Cardiac muscle cell (in vitro differentiated cells and primary cell): Measurements from ENCODE around the gene CDH4. TPM values are rescaled to one million over a fixed set of nuclear protein-coding genes. Genes with fewer than 3 reads are reported as not detected.

Experiments used
- DNase-seq, 2 donors: peaks; one replicate each; pipeline versions ENCODE4 v3.0.0 to v3.0.0-alpha.2; 2010 to 2017; ENCODE audit warnings: low read depth in 1 of 2, low spot score in 1 of 2
- H3K27ac ChIP-seq: fragments of 200-600 bp; sonication (generic); 2 replicates; pipeline ENCODE4 v1.5.1; 2016
- H3K27me3 ChIP-seq: fragments of 200-600 bp; sonication (generic); 2 replicates; pipeline ENCODE4 v1.6.0; 2016; ENCODE audit warnings: control low read depth
- H3K36me3 ChIP-seq: fragments of 200-600 bp; sonication (generic); 2 replicates; pipeline ENCODE4 v1.5.1; 2016; ENCODE audit warnings: control low read depth
- H3K4me1 ChIP-seq: fragments of 200-600 bp; sonication (generic); 2 replicates; pipeline ENCODE4 v1.8.1; 2017; ENCODE audit warnings: low read depth, mild to moderate bottlenecking, mixed run types
- H3K4me3 ChIP-seq: fragments of 200-600 bp; sonication (generic); 2 replicates; pipeline ENCODE4 v1.5.1; 2016; ENCODE audit warnings: mild to moderate bottlenecking
- H3K9me3 ChIP-seq: fragments of 200-600 bp; sonication (generic); 2 replicates; pipeline ENCODE4 v1.5.1; 2017; ENCODE audit warnings: low read depth, mild to moderate bottlenecking, control low read depth
- CTCF ChIP-seq: IDR thresholded peaks from 2 replicates; pipeline ENCODE4 v1.5.1; 2012; ENCODE audit warnings: low read depth, mild to moderate bottlenecking, low read length
- polyA plus RNA-seq: library from polyadenylated mRNA; unstranded; fragments of >200 nt; fragmentation: Nextera tagmentation; extraction: Ambion mirVana; gene quantifications from 2 replicates; pipeline ENCODE4 v1.2.1, GENCODE V29; 2016
- total RNA-seq: library from RNA; depleted of rRNA; stranded (reverse); fragments of >200 nt; gene quantifications from 2 replicates; pipeline ENCODE4 v1.2.3, GENCODE V29; 2016

CDH4 gene
- total and polyA plus RNA-seq, 2 experiments from 2014 or later, result 0.43 to 0.80 TPM

GRCh38 chr20:61426352-61426751, 174.3 kb downstream of the CDH4 start:
- H3K27me3 ChIP-seq, result no peaks in the 10 kb centered on the region
- no peak overlapping the region for H3K27ac ChIP-seq
- no peak for TF ChIP-seq CTCF
- no peaks in the 10 kb centered on the region for H3K36me3 ChIP-seq
- no peak overlapping the region for H3K4me3 ChIP-seq
- no peaks in the 10 kb centered on the region for H3K9me3 ChIP-seq
- H3K4me1 ChIP-seq, result no peaks in the 10 kb centered on the region
- no peak for DNase-seq

- no peak for TF ChIP-seq CTCF
- no peaks in the 10 kb centered on the region for H3K27me3 ChIP-seq
- peaks cover under 1% of the 10 kb centered on the region for H3K4me1 ChIP-seq
- DNase-seq, result no peak
- no peak overlapping the region for H3K27ac ChIP-seq
- H3K36me3 ChIP-seq, result no peaks in the 10 kb centered on the region
- no peak overlapping the region for H3K4me3 ChIP-seq
- no peaks in the 10 kb centered on the region for H3K9me3 ChIP-seq
Observed at GRCh38 chr20:61429458-61430227, 177.6 kb downstream of the CDH4 start.

GRCh38 chr20:61430228-61430624, 178.2 kb downstream of the CDH4 start:
- no peak for DNase-seq
- Histone ChIP-seq H3K36me3 (no peaks in the 10 kb centered on the region), H3K4me3 (no peak overlapping the region), H3K27me3 (no peaks in the 10 kb centered on the region), H3K4me1 (peaks cover 4% of the 10 kb centered on the region), H3K9me3 (no peaks in the 10 kb centered on the region), H3K27ac (no peak overlapping the region)
- TF ChIP-seq CTCF, result no peak

- TF ChIP-seq CTCF, result no peak
- Histone ChIP-seq H3K27me3 (no peaks in the 10 kb centered on the region), H3K4me1 (peaks cover 9% of the 10 kb centered on the region), H3K4me3 (no peak overlapping the region), H3K36me3 (no peaks in the 10 kb centered on the region), H3K27ac (no peak overlapping the region), H3K9me3 (no peaks in the 10 kb centered on the region)
- no peak for DNase-seq
Observed at GRCh38 chr20:61433176-61433575, 181.1 kb downstream of the CDH4 start.

GRCh38 chr20:61433816-61434215, 181.8 kb downstream of the CDH4 start:
- Histone ChIP-seq H3K9me3 (no peaks in the 10 kb centered on the region), H3K27ac (no peak overlapping the region), H3K27me3 (no peaks in the 10 kb centered on the region), H3K36me3 (no peaks in the 10 kb centered on the region), H3K4me1 (peaks cover 9% of the 10 kb centered on the region), H3K4me3 (no peak overlapping the region)
- DNase-seq, result no peak
- TF ChIP-seq CTCF, result no peak
